ENCODE data around the gene SHC4. TPM values are rescaled to one million over a fixed set of nuclear protein-coding genes. Genes with fewer than 3 reads are reported as not detected.
A peak's percentile ranks its signal among the peaks of the same experiment; 100 is the strongest.

Gene SHC4
- total RNA-seq, 1 donor from 2014 or later: 0.58 TPM

GRCh38 chr15:48802257-48802656 lies 161.5 kb downstream of the SHC4 start:
- H3K27me3 Mint-ChIP-seq (ENCODE audit: low read depth): no peaks in the 10 kb centered on the region
- peaks cover 12% of the 10 kb centered on the region for H3K4me1 Mint-ChIP-seq
- no peak overlapping the region for H3K4me3 Mint-ChIP-seq
- H3K9me3 Mint-ChIP-seq: no peaks in the 10 kb centered on the region
- DNase-seq (ENCODE audit: low spot score in 2 of 2, unreplicated experiment in 2 of 2): no peak
- no peak overlapping the region for H3K27ac Mint-ChIP-seq
- no peaks in the 10 kb centered on the region for H3K36me3 Mint-ChIP-seq
- TF ChIP-seq CTCF (IDR thresholded peaks at IDR 0.05; ENCODE audit: unreplicated experiment): no peak

GRCh38 chr15:48800811-48801455 lies 162.8 kb downstream of the SHC4 start:
- H3K4me3 Mint-ChIP-seq: no peak overlapping the region
- H3K27ac Mint-ChIP-seq: no peak overlapping the region
- H3K36me3 Mint-ChIP-seq: no peaks in the 10 kb centered on the region
- TF ChIP-seq CTCF (IDR thresholded peaks at IDR 0.05; ENCODE audit: unreplicated experiment): peak; percentile 55
- no peaks in the 10 kb centered on the region for H3K9me3 Mint-ChIP-seq
- no peaks in the 10 kb centered on the region for H3K27me3 Mint-ChIP-seq (ENCODE audit: low read depth)
- DNase-seq (ENCODE audit: low spot score in 2 of 2, unreplicated experiment in 2 of 2): no peak
- peaks cover 8% of the 10 kb centered on the region for H3K4me1 Mint-ChIP-seq

GRCh38 chr15:48800245-48800644 lies 163.5 kb downstream of the SHC4 start:
- peaks cover 8% of the 10 kb centered on the region for H3K4me1 Mint-ChIP-seq
- TF ChIP-seq CTCF (IDR thresholded peaks at IDR 0.05; ENCODE audit: unreplicated experiment): no peak
- no peaks in the 10 kb centered on the region for H3K9me3 Mint-ChIP-seq
- H3K27ac Mint-ChIP-seq: no peak overlapping the region
- H3K4me3 Mint-ChIP-seq: no peak overlapping the region
- no peak for DNase-seq (ENCODE audit: low spot score in 2 of 2, unreplicated experiment in 2 of 2)
- no peaks in the 10 kb centered on the region for H3K36me3 Mint-ChIP-seq
- no peaks in the 10 kb centered on the region for H3K27me3 Mint-ChIP-seq (ENCODE audit: low read depth)

- H3K27ac Mint-ChIP-seq: no peak overlapping the region
- no peaks in the 10 kb centered on the region for H3K36me3 Mint-ChIP-seq
- no peak for DNase-seq (ENCODE audit: low spot score in 2 of 2, unreplicated experiment in 2 of 2)
- no peak overlapping the region for H3K4me3 Mint-ChIP-seq
- no peaks in the 10 kb centered on the region for H3K27me3 Mint-ChIP-seq (ENCODE audit: low read depth)
- H3K4me1 Mint-ChIP-seq: peaks cover 16% of the 10 kb centered on the region
- no peak for TF ChIP-seq CTCF (IDR thresholded peaks at IDR 0.05; ENCODE audit: unreplicated experiment)
- no peaks in the 10 kb centered on the region for H3K9me3 Mint-ChIP-seq
Measured at GRCh38 chr15:48798319-48798718, 165.4 kb downstream of the SHC4 start.

GRCh38 chr15:48796930-48797329 lies 166.8 kb downstream of the SHC4 start:
- Mint-ChIP-seq H3K36me3 (peaks cover 6% of the 10 kb centered on the region), H3K4me1 (peaks cover 16% of the 10 kb centered on the region), H3K27me3 (ENCODE audit: low read depth) (no peaks in the 10 kb centered on the region), H3K4me3 (no peak overlapping the region), H3K9me3 (no peaks in the 10 kb centered on the region), H3K27ac (no peak overlapping the region)
- no peak for DNase-seq (ENCODE audit: low spot score in 2 of 2, unreplicated experiment in 2 of 2)
- TF ChIP-seq CTCF (IDR thresholded peaks at IDR 0.05; ENCODE audit: unreplicated experiment): no peak

- no peak overlapping the region for H3K27ac Mint-ChIP-seq
- peaks cover 16% of the 10 kb centered on the region for H3K4me1 Mint-ChIP-seq
- no peak overlapping the region for H3K4me3 Mint-ChIP-seq
- TF ChIP-seq CTCF (IDR thresholded peaks at IDR 0.05; ENCODE audit: unreplicated experiment): no peak
- H3K36me3 Mint-ChIP-seq: peaks cover 6% of the 10 kb centered on the region
- DNase-seq (ENCODE audit: low spot score in 2 of 2, unreplicated experiment in 2 of 2): no peak
- H3K27me3 Mint-ChIP-seq (ENCODE audit: low read depth): no peaks in the 10 kb centered on the region
- H3K9me3 Mint-ChIP-seq: no peaks in the 10 kb centered on the region
Measured at GRCh38 chr15:48796521-48796920, 167.2 kb downstream of the SHC4 start.

Data from mesothelial cell of epicardium (in vitro differentiated cells).